ENCODE measurements around the gene ZNF444.
"Not testable (repeated sequence)": the region's sequence is repeated elsewhere in the genome, so short reads cannot be mapped to it uniquely, and the experiment has no call there.

GRCh38 chr19:56210036-56210435 is 68.9 kb downstream of the ZNF444 start:
- TF ChIP-seq ZNF274 (IDR thresholded peaks at IDR 0.05; ENCODE audit: low read depth, low read length); YY1 (IDR thresholded peaks at IDR 0.05; ENCODE audit: insufficient read depth, insufficient read length): not testable (repeated sequence)
